ENCODE results near the gene GLP2R. TPM values are rescaled to one million over a fixed set of nuclear protein-coding genes. Genes with fewer than 3 reads are reported as not detected.

The GLP2R gene
- total and polyA plus RNA-seq, 10 of the 15 experiments (the other 5 are each of a cell fraction or from before 2014, with no cell fraction given) = not detected

DNA sequence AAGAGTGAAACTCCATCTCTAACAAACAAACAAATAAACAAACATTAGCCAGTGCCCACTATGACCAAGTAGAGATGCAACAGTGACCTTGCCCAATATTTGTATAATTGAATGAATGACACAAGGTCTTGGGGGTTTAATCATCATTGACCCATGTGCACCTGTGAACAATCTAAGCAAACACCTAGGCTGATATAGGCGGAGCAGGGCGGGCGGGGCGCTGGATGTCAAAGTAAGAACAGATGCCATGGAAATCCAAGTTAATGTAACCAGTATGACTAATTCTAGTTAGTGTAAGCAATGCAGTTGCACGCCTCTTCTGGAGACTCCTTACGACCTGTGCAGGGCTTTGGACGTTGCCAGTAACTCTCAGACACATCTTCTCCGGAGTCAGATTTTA lies 61.8 kb downstream of the GLP2R start (continued):
- no peak for TF ChIP-seq BMI1 (IDR thresholded peaks at IDR 0.05; ENCODE audit: borderline replicate concordance)
- no peak for TF ChIP-seq MTA3 (IDR thresholded peaks at IDR 0.05; ENCODE audit: borderline replicate concordance, low read length)
- TF ChIP-seq DPF2 (IDR thresholded peaks at IDR 0.05) = no peak
- TF ChIP-seq YBX1 (IDR thresholded peaks at IDR 0.05) = no peak
- no peak for TF ChIP-seq ZSCAN29 (IDR thresholded peaks at IDR 0.05)
- no peak for TF ChIP-seq BCL11A (IDR thresholded peaks at IDR 0.05; ENCODE audit: low read depth, low read length)
- no peak for TF ChIP-seq RAD21 (IDR thresholded peaks at IDR 0.05; ENCODE audit: insufficient read depth, low read depth, low read length)
- no peak for TF ChIP-seq TCF3 (IDR thresholded peaks at IDR 0.05; ENCODE audit: borderline replicate concordance, insufficient read depth, low read depth, low read length)
- no peak for TF ChIP-seq WRNIP1 (IDR thresholded peaks at IDR 0.05; ENCODE audit: borderline replicate concordance, low read depth, low read length)
- TF ChIP-seq FOXM1 (IDR thresholded peaks at IDR 0.05; ENCODE audit: low read depth, low read length) = no peak
- no peak for TF ChIP-seq GATAD2B (conservative IDR thresholded peaks at IDR 0.05; ENCODE audit: low read depth)
- TF ChIP-seq, protein P1, sequence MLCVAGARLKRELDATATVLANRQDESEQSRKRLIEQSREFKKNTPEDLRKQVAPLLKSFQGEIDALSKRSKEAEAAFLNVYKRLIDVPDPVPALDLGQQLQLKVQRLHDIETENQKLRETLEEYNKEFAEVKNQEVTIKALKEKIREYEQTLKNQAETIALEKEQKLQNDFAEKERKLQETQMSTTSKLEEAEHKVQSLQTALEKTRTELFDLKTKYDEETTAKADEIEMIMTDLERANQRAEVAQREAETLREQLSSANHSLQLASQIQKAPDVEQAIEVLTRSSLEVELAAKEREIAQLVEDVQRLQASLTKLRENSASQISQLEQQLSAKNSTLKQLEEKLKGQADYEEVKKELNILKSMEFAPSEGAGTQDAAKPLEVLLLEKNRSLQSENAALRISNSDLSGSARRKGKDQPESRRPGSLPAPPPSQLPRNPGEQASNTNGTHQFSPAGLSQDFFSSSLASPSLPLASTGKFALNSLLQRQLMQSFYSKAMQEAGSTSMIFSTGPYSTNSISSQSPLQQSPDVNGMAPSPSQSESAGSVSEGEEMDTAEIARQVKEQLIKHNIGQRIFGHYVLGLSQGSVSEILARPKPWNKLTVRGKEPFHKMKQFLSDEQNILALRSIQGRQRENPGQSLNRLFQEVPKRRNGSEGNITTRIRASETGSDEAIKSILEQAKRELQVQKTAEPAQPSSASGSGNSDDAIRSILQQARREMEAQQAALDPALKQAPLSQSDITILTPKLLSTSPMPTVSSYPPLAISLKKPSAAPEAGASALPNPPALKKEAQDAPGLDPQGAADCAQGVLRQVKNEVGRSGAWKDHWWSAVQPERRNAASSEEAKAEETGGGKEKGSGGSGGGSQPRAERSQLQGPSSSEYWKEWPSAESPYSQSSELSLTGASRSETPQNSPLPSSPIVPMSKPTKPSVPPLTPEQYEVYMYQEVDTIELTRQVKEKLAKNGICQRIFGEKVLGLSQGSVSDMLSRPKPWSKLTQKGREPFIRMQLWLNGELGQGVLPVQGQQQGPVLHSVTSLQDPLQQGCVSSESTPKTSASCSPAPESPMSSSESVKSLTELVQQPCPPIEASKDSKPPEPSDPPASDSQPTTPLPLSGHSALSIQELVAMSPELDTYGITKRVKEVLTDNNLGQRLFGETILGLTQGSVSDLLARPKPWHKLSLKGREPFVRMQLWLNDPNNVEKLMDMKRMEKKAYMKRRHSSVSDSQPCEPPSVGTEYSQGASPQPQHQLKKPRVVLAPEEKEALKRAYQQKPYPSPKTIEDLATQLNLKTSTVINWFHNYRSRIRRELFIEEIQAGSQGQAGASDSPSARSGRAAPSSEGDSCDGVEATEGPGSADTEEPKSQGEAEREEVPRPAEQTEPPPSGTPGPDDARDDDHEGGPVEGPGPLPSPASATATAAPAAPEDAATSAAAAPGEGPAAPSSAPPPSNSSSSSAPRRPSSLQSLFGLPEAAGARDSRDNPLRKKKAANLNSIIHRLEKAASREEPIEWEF (IDR thresholded peaks at IDR 0.05; ENCODE audit: insufficient replicate concordance, low read depth, low read length) = no peak
